ENCODE data around the gene RARS2. TPM values are rescaled to one million over a fixed set of nuclear protein-coding genes. Genes with fewer than 3 reads are reported as not detected.

RARS2 gene, protein sequence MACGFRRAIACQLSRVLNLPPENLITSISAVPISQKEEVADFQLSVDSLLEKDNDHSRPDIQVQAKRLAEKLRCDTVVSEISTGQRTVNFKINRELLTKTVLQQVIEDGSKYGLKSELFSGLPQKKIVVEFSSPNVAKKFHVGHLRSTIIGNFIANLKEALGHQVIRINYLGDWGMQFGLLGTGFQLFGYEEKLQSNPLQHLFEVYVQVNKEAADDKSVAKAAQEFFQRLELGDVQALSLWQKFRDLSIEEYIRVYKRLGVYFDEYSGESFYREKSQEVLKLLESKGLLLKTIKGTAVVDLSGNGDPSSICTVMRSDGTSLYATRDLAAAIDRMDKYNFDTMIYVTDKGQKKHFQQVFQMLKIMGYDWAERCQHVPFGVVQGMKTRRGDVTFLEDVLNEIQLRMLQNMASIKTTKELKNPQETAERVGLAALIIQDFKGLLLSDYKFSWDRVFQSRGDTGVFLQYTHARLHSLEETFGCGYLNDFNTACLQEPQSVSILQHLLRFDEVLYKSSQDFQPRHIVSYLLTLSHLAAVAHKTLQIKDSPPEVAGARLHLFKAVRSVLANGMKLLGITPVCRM
- total RNA-seq = 38.9 and 53.8 TPM in 2 replicates

DNA sequence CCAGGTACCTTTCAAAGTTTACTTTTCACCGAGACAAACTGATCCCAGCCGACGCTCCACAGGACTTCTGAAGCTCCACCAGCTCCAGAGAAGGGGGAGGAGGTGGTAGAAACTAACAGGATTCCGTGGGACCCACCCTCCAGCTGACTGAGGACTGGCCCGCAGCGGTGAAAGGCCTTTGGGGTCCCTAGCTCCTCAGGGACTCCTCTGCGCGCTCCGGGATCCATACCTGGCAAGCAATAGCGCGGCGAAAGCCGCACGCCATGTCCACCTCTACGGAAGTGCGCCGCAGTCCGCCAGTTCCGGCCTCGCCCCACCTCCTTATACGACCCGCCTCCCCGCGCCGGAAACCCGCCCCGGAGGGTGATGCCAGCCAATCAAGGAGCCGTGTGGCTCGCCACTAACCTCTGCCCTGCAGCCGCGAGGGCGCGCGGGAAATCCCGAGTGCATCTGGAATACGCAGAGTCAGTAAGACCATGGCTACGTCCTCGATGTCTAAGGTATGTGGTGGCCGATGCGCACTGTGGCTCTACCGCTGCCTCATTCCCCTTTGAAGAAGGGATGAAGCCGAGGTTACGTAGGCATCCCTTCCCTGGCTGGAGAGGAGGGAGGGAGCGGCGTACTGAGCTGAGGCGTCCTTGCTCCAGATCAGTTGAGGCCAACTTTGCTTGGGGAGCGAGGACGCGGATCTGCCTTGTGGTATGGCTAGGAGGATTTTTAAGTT, at the start of gene RARS2, which contains the start of gene ORC3:
Gene RARS2 (minus strand): TSS at position 295 of the 724 bp plus-strand sequence. CDS start 30 bp downstream, at position 265.
Gene ORC3 (plus strand): TSS at position 443 of the 724 bp plus-strand sequence. CDS start 34 bp downstream, at position 477.

GRCh38 chr6:87472525-87473418, 117.0 kb downstream of the RARS2 start, which contains the start of gene SLC35A1:
Gene SLC35A1, plus strand, starts transcription at chr6:87472974. Its CDS starts 30 bp downstream, at chr6:87473004.

Other genes starting within 250 kb of the RARS2 start
- 0.77 and 2.0 TPM in 2 replicates for gene C6orf163, start 245.2 kb downstream of the RARS2 start, total RNA-seq
- gene CFAP206, start 182.0 kb downstream of the RARS2 start, total RNA-seq = 0.38 and 1.4 TPM in 2 replicates
- 17.4 and 24.8 TPM in 2 replicates for gene SLC35A1, start 117.0 kb downstream of the RARS2 start, total RNA-seq
- 27.4 and 29.0 TPM in 2 replicates for gene ORC3, start 148 bp upstream of the RARS2 start, total RNA-seq
- 14.7 and 18.4 TPM in 2 replicates for gene AKIRIN2, start 112.2 kb upstream of the RARS2 start, total RNA-seq